Mesodermal cell (in vitro differentiated cells): ENCODE measurements around the gene NLGN1.
A peak's percentile ranks its signal among the peaks of the same experiment; 100 is the strongest.

Source experiments
- H3K27ac ChIP-seq: 2 replicates; pipeline ENCODE4 v1.7.0; 2013; ENCODE audit warnings: mild to moderate bottlenecking, low read depth, low read length, moderate library complexity; ENCODE audit not compliant: severe bottlenecking
- H3K36me3 ChIP-seq: 2 replicates; pipeline ENCODE4 v1.7.1; 2013; ENCODE audit warnings: mild to moderate bottlenecking, low read length, moderate library complexity; ENCODE audit not compliant: control insufficient read depth, insufficient read depth
- H3K4me1 ChIP-seq: one replicate; pipeline ENCODE4 v1.7.1; 2013; ENCODE audit warnings: mild to moderate bottlenecking, low read length; ENCODE audit not compliant: insufficient read depth, control insufficient read depth, poor library complexity, severe bottlenecking
- H3K4me3 ChIP-seq: 2 replicates; pipeline ENCODE4 v1.7.0; 2013; ENCODE audit warnings: low read length, control low read depth, mild to moderate bottlenecking; ENCODE audit not compliant: insufficient read depth, poor library complexity, severe bottlenecking; ENCODE audit errors: extremely low read depth
- H3K9me3 ChIP-seq: 2 replicates; pipeline ENCODE4 v1.7.1; 2013; ENCODE audit warnings: mild to moderate bottlenecking, low read length, moderate library complexity; ENCODE audit not compliant: control insufficient read depth
- WGBS, 2 experiments: methylation state at CpG; one replicate each; pipeline ENCODE4 v1.1.5; 2013; ENCODE audit warnings: missing lambda C conversion rate in 2 of 2; ENCODE audit not compliant: insufficient coverage in 2 of 2; 5-methylcytosine and 5-hydroxymethylcytosine counted together

The NLGN1 gene

DNA sequence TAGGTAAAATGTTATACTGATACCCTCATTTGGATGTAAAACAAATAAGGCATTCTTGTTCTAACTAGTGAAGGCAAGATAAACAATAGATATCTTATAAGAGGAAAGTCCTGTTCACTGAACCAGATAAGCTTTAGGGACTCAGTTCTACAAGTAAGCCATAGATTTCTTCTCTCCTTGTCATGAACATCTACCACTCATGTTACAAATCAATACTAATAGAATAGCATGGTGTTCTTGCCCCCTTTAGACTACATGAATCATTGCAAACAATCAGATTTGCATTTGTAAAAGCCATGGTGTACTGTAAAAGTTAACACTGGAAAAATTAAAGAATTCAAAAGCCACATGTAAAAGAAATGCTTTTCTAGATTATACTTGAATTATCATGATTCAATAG is 500.1 kb downstream of the NLGN1 start:
- H3K4me3 ChIP-seq, result no peak overlapping the region
- H3K27ac ChIP-seq, result no peak overlapping the region
- peaks cover 4% of the 10 kb centered on the region for H3K4me1 ChIP-seq
- no peaks in the 10 kb centered on the region for H3K36me3 ChIP-seq
- H3K9me3 ChIP-seq, result no peaks in the 10 kb centered on the region

DNA sequence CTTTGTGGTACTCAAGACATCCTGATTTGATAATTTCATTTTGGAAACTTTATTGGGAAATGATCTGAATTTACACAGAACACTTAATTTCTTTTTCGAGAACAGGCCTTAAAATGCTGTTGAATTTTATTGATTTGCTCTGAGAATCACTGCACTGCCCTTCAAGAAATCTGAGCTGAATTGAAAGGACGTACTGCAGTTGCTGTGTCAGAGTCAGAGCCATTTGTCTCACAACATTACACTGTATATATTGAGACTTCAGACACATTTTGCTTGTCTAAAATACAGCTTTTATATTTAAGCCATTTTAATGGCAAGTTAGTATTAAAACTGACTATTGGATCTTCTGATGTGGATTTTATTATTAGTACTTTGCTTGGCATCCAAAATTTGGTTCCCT is 504.1 kb downstream of the NLGN1 start:
- no peak overlapping the region for H3K4me3 ChIP-seq
- peaks cover 17% of the 10 kb centered on the region for H3K4me1 ChIP-seq
- H3K9me3 ChIP-seq, result no peaks in the 10 kb centered on the region
- WGBS, 2 experiments, result 83 to 100% methylated on average over 1 to 2 of the region's 2 CpGs
- H3K36me3 ChIP-seq, result no peaks in the 10 kb centered on the region
- no peak overlapping the region for H3K27ac ChIP-seq

DNA sequence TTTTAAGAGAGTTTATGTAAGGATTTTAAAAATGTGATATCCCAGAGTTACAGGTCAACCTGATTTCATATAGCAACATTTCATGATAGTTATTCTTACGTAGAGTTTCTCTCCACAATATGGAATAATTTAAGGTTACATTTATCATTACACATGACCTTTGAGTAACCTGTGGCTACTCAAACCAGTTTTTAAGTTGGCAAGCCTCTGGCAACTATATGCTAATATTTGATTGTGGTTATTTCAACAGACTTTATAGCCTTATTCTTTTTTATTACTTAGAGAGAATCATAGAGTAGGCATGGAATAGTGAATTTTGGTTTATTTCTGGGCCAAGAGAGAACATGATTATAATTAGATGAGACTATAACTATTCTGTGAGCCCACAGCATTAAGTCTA is 504.9 kb downstream of the NLGN1 start:
- no CpG with 5 or more reads among the region's 1 CpG for WGBS, 2 experiments
- Histone ChIP-seq H3K4me3 (no peak overlapping the region), H3K4me1 (peaks cover 20% of the 10 kb centered on the region), H3K36me3 (no peaks in the 10 kb centered on the region), H3K27ac (no peak overlapping the region), H3K9me3 (no peaks in the 10 kb centered on the region)

DNA sequence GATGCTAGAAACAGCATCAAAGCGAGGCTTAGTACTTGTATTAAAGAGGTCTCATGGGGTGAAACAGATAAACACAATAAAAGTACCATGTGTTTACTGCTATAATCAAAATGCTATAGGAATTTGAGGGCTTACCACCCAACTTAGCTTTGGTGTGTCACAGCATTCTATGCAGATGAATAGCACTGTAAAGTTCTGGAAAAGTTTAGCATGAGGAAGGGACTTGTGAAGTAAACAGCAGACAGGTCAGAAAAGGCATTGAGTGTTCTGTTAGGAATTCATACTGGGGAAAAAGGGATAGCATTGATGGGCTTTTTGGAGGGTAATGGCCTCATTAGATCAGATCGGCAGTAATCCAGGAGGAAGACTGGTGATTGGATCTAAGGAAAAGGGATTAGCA is 505.3 kb downstream of the NLGN1 start:
- Histone ChIP-seq H3K9me3 (no peaks in the 10 kb centered on the region), H3K27ac (no peak overlapping the region), H3K36me3 (no peaks in the 10 kb centered on the region), H3K4me3 (no peak overlapping the region), H3K4me1 (peaks cover 20% of the 10 kb centered on the region)
- WGBS, 2 experiments, result 88 to 91% methylated on average over 1 of the region's 2 CpGs

DNA sequence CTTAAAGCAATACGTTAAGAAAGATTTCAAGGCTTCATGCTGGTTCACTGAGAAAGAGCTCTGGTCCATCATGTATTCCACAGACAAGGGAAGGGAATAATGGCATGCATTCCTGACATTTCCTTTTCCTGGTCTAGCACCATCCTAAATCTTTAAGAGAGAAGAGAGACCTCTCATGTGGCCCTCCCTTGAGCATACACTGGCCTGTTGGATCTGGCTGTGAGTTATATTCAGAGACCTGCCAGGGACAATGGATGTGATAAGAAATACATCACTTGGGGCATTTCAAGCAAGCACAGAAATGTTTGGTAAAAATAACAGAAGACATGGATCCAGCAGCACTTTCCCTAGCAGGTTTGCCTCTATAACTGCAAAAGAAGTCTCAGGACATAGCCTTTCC is 507.8 kb downstream of the NLGN1 start:
- Histone ChIP-seq H3K27ac (no peak overlapping the region), H3K4me3 (no peak overlapping the region), H3K36me3 (no peaks in the 10 kb centered on the region), H3K4me1 (peaks cover 20% of the 10 kb centered on the region), H3K9me3 (no peaks in the 10 kb centered on the region)
- WGBS, 2 experiments, result 78 to 100% methylated on average over 1 of the region's 1 CpG

GRCh38 chr3:173911446-173911845 is 513.9 kb downstream of the NLGN1 start:
- Histone ChIP-seq H3K4me1 (peaks cover 10% of the 10 kb centered on the region), H3K9me3 (no peaks in the 10 kb centered on the region), H3K4me3 (no peak overlapping the region), H3K36me3 (no peaks in the 10 kb centered on the region), H3K27ac (peak overlapping the region; percentile 58)
- WGBS, 2 experiments, result 71 to 86% methylated on average over 2 of the region's 3 CpGs

- no peaks in the 10 kb centered on the region for H3K9me3 ChIP-seq
- H3K27ac ChIP-seq, result peak overlapping the region; percentile 58
- H3K4me3 ChIP-seq, result no peak overlapping the region
- peaks cover 6% of the 10 kb centered on the region for H3K4me1 ChIP-seq
- H3K36me3 ChIP-seq, result no peaks in the 10 kb centered on the region
- 80% methylated on average over 1 of the region's 4 CpGs; no CpG with 5 or more reads in 1 of the 2 experiments for WGBS, 2 experiments
These were observed 514.6 kb downstream of the NLGN1 start for GRCh38 chr3:173912126-173912525.

GRCh38 chr3:173913397-173913796 is 515.9 kb downstream of the NLGN1 start:
- WGBS, 2 experiments, result 58% methylated on average over 1 of the region's 2 CpGs; no CpG with 5 or more reads in 1 of the 2 experiments
- no peaks in the 10 kb centered on the region for H3K36me3 ChIP-seq
- peaks cover 6% of the 10 kb centered on the region for H3K4me1 ChIP-seq
- no peak overlapping the region for H3K4me3 ChIP-seq
- no peaks in the 10 kb centered on the region for H3K9me3 ChIP-seq
- H3K27ac ChIP-seq, result peak overlapping the region; percentile 17

- H3K9me3 ChIP-seq, result no peaks in the 10 kb centered on the region
- peak overlapping the region; percentile 19 for H3K27ac ChIP-seq
- peaks cover 6% of the 10 kb centered on the region for H3K4me1 ChIP-seq
- WGBS, 2 experiments, result 63 to 100% methylated on average over 1 of the region's 1 CpG
- no peak overlapping the region for H3K4me3 ChIP-seq
- no peaks in the 10 kb centered on the region for H3K36me3 ChIP-seq
These were observed 516.5 kb downstream of the NLGN1 start for GRCh38 chr3:173913974-173914421.

DNA sequence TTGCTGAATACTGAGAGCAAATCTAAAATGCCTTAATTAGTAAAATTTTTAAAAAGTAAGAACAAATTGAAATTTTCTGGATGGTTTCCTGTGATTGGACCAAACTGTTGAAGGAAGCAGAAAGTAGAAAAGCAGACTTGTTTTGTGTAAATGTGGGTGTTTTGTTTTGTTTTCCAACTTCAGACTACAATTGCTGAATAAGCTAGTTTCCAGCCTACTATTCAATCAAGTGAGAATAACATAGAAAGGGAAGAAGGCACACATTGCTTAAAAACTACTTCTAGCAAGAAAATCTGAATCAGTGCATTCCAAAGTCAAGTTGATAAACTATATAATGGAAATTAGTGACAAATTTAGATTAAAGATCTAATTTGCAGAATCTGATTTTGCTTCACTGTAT is 519.3 kb downstream of the NLGN1 start:
- Histone ChIP-seq H3K36me3 (no peaks in the 10 kb centered on the region), H3K9me3 (no peaks in the 10 kb centered on the region), H3K4me3 (no peak overlapping the region), H3K27ac (no peak overlapping the region), H3K4me1 (peaks cover 6% of the 10 kb centered on the region)

DNA sequence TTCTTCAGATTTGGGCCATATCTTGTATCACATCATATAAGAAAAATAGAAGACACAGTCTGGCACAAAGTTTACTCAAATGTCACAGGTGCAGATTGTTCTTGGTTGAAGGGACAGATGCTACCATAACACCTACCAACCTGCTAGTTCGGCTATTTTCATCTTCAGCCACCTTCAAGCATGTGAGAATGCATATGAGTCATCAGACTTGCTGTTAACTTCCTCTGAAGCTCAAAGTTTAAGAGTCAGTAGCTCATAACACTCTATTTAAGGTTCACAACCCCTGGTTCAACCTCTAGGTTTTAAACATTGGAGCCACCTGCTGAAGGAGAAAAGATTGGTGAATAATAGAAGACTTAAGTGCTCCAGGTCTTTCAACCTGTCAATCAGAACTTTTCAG is 522.8 kb downstream of the NLGN1 start:
- no peaks in the 10 kb centered on the region for H3K4me1 ChIP-seq
- WGBS, 2 experiments, result 33 to 71% methylated on average over 1 of the region's 1 CpG
- H3K4me3 ChIP-seq, result no peak overlapping the region
- H3K36me3 ChIP-seq, result no peaks in the 10 kb centered on the region
- no peaks in the 10 kb centered on the region for H3K9me3 ChIP-seq
- H3K27ac ChIP-seq, result no peak overlapping the region

DNA sequence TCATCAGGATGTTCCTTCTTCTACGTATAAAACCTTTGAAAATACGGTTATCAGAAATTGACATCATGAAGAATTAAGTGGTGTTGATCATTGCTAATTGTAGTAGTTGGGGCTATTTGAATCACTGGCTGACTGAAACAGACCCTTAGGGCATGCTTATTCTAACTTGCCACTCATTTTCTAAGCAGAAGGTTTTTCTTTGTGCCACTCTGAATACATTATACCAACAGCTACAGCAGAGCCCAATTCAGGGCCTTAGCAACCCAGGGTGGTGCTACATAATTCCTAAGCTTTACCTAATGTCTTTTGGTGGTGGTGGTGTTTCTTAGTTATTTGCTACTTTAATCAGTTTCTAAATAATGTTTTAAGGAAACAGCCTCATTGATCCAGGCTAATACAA is 524.2 kb downstream of the NLGN1 start:
- H3K36me3 ChIP-seq, result no peaks in the 10 kb centered on the region
- H3K27ac ChIP-seq, result no peak overlapping the region
- H3K9me3 ChIP-seq, result no peaks in the 10 kb centered on the region
- 82 to 83% methylated on average over 2 of the region's 2 CpGs for WGBS, 2 experiments
- H3K4me3 ChIP-seq, result no peak overlapping the region
- H3K4me1 ChIP-seq, result no peaks in the 10 kb centered on the region
